Measurements from ENCODE around the gene NUDT7. TPM values are rescaled to one million over a fixed set of nuclear protein-coding genes. Genes with fewer than 3 reads are reported as not detected.

NUDT7 gene
- total RNA-seq, 1 experiment from 2014 or later: 5.2 TPM

DNA sequence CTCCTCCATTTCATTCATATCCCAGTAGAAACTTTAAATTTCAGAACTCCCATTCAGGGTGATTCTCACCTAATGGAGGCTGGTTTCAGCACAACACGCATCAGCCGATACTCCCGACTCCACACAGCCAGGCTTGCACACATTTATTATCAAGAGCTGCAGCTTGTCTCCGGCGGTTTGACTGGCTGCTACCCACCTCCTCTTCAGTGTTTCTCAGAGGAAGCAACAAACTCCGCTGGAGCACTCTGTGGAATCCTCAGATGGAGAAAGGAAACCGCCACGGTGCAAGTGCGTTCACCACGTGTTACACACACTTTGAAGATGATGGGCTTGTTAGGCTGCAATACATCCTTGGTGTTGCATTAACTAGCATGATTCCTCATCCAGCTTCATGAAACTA is 39.7 kb upstream of the NUDT7 start:
- H3K4me3 ChIP-seq (replicated peaks in 1 of 2; ENCODE audit: low read depth in 1 of 2, low read length in 2 of 2): no peak overlapping the region
- BruUV-seq (replicated peaks): no TSS peak
- DNase-seq (ENCODE audit: low read depth, low spot score) (no peak), ATAC-seq (no peak)
- ChIA-PET RAD21 (ENCODE audit: low non-redundant PET in 1 of 2, low total read pairs in 2 of 2, uncharacterized antibody in 2 of 2, unreplicated experiment in 2 of 2) (no interaction called here), CTCF (no interaction called here), POLR2A (no interaction called here)
- no peaks in the 10 kb centered on the region for H3K9me3 ChIP-seq (ENCODE audit: control insufficient read depth in 1 of 2, insufficient read depth in 1 of 2, low read depth in 1 of 2, low read length in 2 of 2)
- H3K27ac ChIP-seq (ENCODE audit: low read depth, low read length): no peak overlapping the region
- no peak overlapping the region for H3K9ac ChIP-seq (ENCODE audit: low read length)
- H3K4me1 ChIP-seq (ENCODE audit: control insufficient read depth in 1 of 2, insufficient read depth in 2 of 2, low read length in 2 of 2): no peaks in the 10 kb centered on the region
- H3K4me2 ChIP-seq (ENCODE audit: low read length): no peak overlapping the region
- H3K36me3 ChIP-seq (ENCODE audit: control insufficient read depth in 1 of 2, insufficient read depth in 2 of 2, low read length in 2 of 2): no peaks in the 10 kb centered on the region
- no peak overlapping the region for H2AFZ ChIP-seq (ENCODE audit: low read depth, low read length, poor library complexity, severe bottlenecking)
- H3K9me2 ChIP-seq (ENCODE audit: insufficient read depth): no peaks in the 10 kb centered on the region
- peaks cover 36% of the 10 kb centered on the region for H3K27me3 ChIP-seq (ENCODE audit: insufficient read depth, low read length)
- TF ChIP-seq, protein P1, sequence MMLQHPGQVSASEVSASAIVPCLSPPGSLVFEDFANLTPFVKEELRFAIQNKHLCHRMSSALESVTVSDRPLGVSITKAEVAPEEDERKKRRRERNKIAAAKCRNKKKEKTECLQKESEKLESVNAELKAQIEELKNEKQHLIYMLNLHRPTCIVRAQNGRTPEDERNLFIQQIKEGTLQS (IDR thresholded peaks at IDR 0.05): no peak
- TF ChIP-seq ZFX (IDR thresholded peaks at IDR 0.05) (no peak), EZH2 (IDR thresholded peaks at IDR 0.05) (no peak), SP1 (IDR thresholded peaks at IDR 0.05; ENCODE audit: low read depth) (no peak), TCF7L2 (IDR thresholded peaks at IDR 0.05; ENCODE audit: borderline replicate concordance, extremely low read depth, insufficient read depth, insufficient read length) (no peak), POLR2A (IDR thresholded peaks at IDR 0.05; ENCODE audit: borderline replicate concordance, extremely low read depth, insufficient read depth, insufficient read length) (no peak), JUND (IDR thresholded peaks at IDR 0.05) (no peak), EGR1 (IDR thresholded peaks at IDR 0.05; ENCODE audit: low read depth) (no peak)
- H3K79me2 ChIP-seq (ENCODE audit: insufficient read depth, low read length): no peaks in the 10 kb centered on the region
- intact Hi-C loops (cut with micrococcal nuclease): no loop called here
- H4K20me1 ChIP-seq (ENCODE audit: insufficient read depth): no peaks in the 10 kb centered on the region

DNA sequence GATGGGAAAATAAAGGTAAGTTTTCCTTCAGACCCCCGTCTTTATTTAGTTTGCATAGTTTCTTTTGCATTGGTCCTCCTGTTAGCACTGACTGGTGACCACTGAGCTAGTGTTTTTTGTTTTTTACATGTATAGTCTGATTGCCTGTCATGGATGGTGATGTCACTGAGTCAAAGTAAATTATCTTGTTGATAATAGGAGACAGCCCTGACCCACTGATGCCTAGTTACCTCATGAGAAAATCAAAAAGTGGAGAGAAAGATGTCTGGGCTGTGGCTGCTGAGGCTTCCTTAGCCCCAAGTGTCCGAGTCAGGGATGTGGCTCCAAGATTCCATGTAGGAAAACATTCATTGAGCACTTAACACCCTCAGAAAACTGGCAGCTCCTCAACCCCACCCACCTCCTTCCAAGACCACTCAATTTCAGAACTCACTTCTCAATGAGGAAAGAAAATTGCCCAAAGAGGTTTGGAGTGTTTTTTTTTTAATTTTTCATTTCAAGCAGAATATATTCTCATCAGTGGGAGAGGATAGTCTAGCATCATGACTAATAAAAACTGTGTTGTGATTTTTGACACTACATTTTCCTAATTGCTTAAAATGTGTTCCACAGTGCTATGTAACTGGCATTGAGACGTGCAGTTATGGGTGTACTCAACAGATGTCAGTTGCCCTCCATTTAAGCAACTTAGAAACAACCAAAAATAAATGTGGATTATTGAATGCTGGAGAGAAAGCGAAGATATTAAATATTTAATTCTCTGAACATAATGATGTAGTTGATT is 38.7 kb upstream of the NUDT7 start:
- no peak for TF ChIP-seq TCF7L2 (IDR thresholded peaks at IDR 0.05; ENCODE audit: borderline replicate concordance, extremely low read depth, insufficient read depth, insufficient read length)
- TF ChIP-seq RAD21 (IDR thresholded peaks at IDR 0.05; ENCODE audit: low read depth): no peak
- no peak for TF ChIP-seq SP1 (IDR thresholded peaks at IDR 0.05; ENCODE audit: low read depth)
- TF ChIP-seq, protein P2, sequence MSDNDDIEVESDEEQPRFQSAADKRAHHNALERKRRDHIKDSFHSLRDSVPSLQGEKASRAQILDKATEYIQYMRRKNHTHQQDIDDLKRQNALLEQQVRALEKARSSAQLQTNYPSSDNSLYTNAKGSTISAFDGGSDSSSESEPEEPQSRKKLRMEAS (IDR thresholded peaks at IDR 0.05): no peak
- TF ChIP-seq POLR2A (IDR thresholded peaks at IDR 0.05; ENCODE audit: borderline replicate concordance, extremely low read depth, insufficient read depth, insufficient read length): no peak
- TF ChIP-seq YY1 (IDR thresholded peaks at IDR 0.05; ENCODE audit: extremely low read depth, insufficient replicate concordance, low read depth, low read length): no peak
- BruUV-seq (replicated peaks): no TSS peak
- H3K4me3 ChIP-seq (replicated peaks in 1 of 2; ENCODE audit: low read depth in 1 of 2, low read length in 2 of 2): no peak overlapping the region
- H3K4me2 ChIP-seq (ENCODE audit: low read length): no peak overlapping the region
- intact Hi-C loops (cut with micrococcal nuclease): no loop called here
- no peaks in the 10 kb centered on the region for H4K20me1 ChIP-seq (ENCODE audit: insufficient read depth)
- no peaks in the 10 kb centered on the region for H3K4me1 ChIP-seq (ENCODE audit: control insufficient read depth in 1 of 2, insufficient read depth in 2 of 2, low read length in 2 of 2)
- ChIA-PET CTCF (no interaction called here), POLR2A (no interaction called here), RAD21 (ENCODE audit: low non-redundant PET in 1 of 2, low total read pairs in 2 of 2, uncharacterized antibody in 2 of 2, unreplicated experiment in 2 of 2) (no interaction called here)
- no peak overlapping the region for H3K9ac ChIP-seq (ENCODE audit: low read length)
- no peaks in the 10 kb centered on the region for H3K9me3 ChIP-seq (ENCODE audit: control insufficient read depth in 1 of 2, insufficient read depth in 1 of 2, low read depth in 1 of 2, low read length in 2 of 2)
- H3K27ac ChIP-seq (ENCODE audit: low read depth, low read length): no peak overlapping the region
- no peaks in the 10 kb centered on the region for H3K79me2 ChIP-seq (ENCODE audit: insufficient read depth, low read length)
- ATAC-seq (no peak), DNase-seq (ENCODE audit: low read depth, low spot score) (no peak)
- peaks cover 37% of the 10 kb centered on the region for H3K27me3 ChIP-seq (ENCODE audit: insufficient read depth, low read length)
- H3K9me2 ChIP-seq (ENCODE audit: insufficient read depth): no peaks in the 10 kb centered on the region
- H3K36me3 ChIP-seq (ENCODE audit: control insufficient read depth in 1 of 2, insufficient read depth in 2 of 2, low read length in 2 of 2): no peaks in the 10 kb centered on the region
- no peak overlapping the region for H2AFZ ChIP-seq (ENCODE audit: low read depth, low read length, poor library complexity, severe bottlenecking)
